ACC112 (cell line): Measurements from ENCODE around the gene DNAJB6.

ENCODE experiments used
- H2AFZ ChIP-seq: fragments of 200-600 bp; sonication (generic); one replicate; pipeline ENCODE4 v1.6.0; 2017; ENCODE audit warnings: antibody characterized with exemption, low read length; ENCODE audit not compliant: unreplicated experiment
- H3K27ac ChIP-seq: fragments of 200-600 bp; sonication (generic); 2 replicates; pipeline ENCODE4 v1.5.1; 2014; ENCODE audit warnings: low read depth, mild to moderate bottlenecking, antibody characterized with exemption, low read length, moderate library complexity
- H3K27me3 ChIP-seq: fragments of 200-600 bp; sonication (generic); 2 replicates; pipeline ENCODE4 v1.6.1; 2014; ENCODE audit warnings: mild to moderate bottlenecking, antibody characterized with exemption, low read length, moderate library complexity, mixed read lengths; ENCODE audit not compliant: insufficient read depth
- H3K36me3 ChIP-seq: fragments of 200-600 bp; sonication (generic); 2 replicates; pipeline ENCODE4 v1.6.1; 2016; ENCODE audit warnings: mild to moderate bottlenecking, antibody characterized with exemption, low read length, moderate library complexity, mixed read lengths; ENCODE audit not compliant: insufficient read depth
- H3K4me1 ChIP-seq: fragments of 200-600 bp; sonication (generic); one replicate; pipeline ENCODE4 v1.6.1; 2016; ENCODE audit warnings: low read length, mixed read lengths; ENCODE audit not compliant: insufficient read depth, unreplicated experiment, control insufficient read depth
- H3K4me3 ChIP-seq: fragments of 200-600 bp; sonication (generic); 2 replicates; pipeline ENCODE4 v1.5.1; 2014; ENCODE audit warnings: mild to moderate bottlenecking, low read depth, low read length
- H3K79me2 ChIP-seq: fragments of 200-600 bp; sonication (generic); one replicate; pipeline ENCODE4 v1.6.0; 2016; ENCODE audit warnings: low read length; ENCODE audit not compliant: control insufficient read depth, unreplicated experiment, insufficient read depth

The DNAJB6 gene

GRCh38 chr7:157370742-157371141 is 33.9 kb downstream of the DNAJB6 start:
- H3K4me1 ChIP-seq = peaks cover 1% of the 10 kb centered on the region
- H2AFZ ChIP-seq = no peak overlapping the region
- no peaks in the 10 kb centered on the region for H3K27me3 ChIP-seq
- H3K36me3 ChIP-seq = peaks cover 40% of the 10 kb centered on the region
- peaks cover 71% of the 10 kb centered on the region for H3K79me2 ChIP-seq
- H3K4me3 ChIP-seq = no peak overlapping the region
- H3K27ac ChIP-seq = no peak overlapping the region

GRCh38 chr7:157371296-157371695 is 34.5 kb downstream of the DNAJB6 start:
- H3K79me2 ChIP-seq = peaks cover 73% of the 10 kb centered on the region
- H3K4me1 ChIP-seq = peaks cover 7% of the 10 kb centered on the region
- no peak overlapping the region for H3K27ac ChIP-seq
- no peak overlapping the region for H3K4me3 ChIP-seq
- no peak overlapping the region for H2AFZ ChIP-seq
- H3K36me3 ChIP-seq = peaks cover 42% of the 10 kb centered on the region
- H3K27me3 ChIP-seq = no peaks in the 10 kb centered on the region

- Histone ChIP-seq H3K27me3 (no peaks in the 10 kb centered on the region), H3K4me1 (peaks cover 7% of the 10 kb centered on the region), H3K79me2 (peaks cover 76% of the 10 kb centered on the region), H2AFZ (no peak overlapping the region), H3K4me3 (no peak overlapping the region), H3K36me3 (peaks cover 30% of the 10 kb centered on the region), H3K27ac (no peak overlapping the region)
Measured at GRCh38 chr7:157372300-157373232, 35.8 kb downstream of the DNAJB6 start.

- Histone ChIP-seq H3K27me3 (no peaks in the 10 kb centered on the region), H3K79me2 (peaks cover 85% of the 10 kb centered on the region), H3K36me3 (peaks cover 32% of the 10 kb centered on the region), H3K4me3 (no peak overlapping the region), H2AFZ (no peak overlapping the region), H3K4me1 (peaks cover 7% of the 10 kb centered on the region), H3K27ac (no peak overlapping the region)
Measured at GRCh38 chr7:157373493-157373892, 36.7 kb downstream of the DNAJB6 start.

- Histone ChIP-seq H3K4me3 (no peak overlapping the region), H2AFZ (no peak overlapping the region), H3K4me1 (peaks cover 7% of the 10 kb centered on the region), H3K79me2 (peaks cover 92% of the 10 kb centered on the region), H3K36me3 (peaks cover 26% of the 10 kb centered on the region; the same call in 1 of the 2 replicates), H3K27me3 (no peaks in the 10 kb centered on the region), H3K27ac (no peak overlapping the region)
Measured at GRCh38 chr7:157375410-157375809, 38.6 kb downstream of the DNAJB6 start.

GRCh38 chr7:157377436-157378124 is 40.8 kb downstream of the DNAJB6 start:
- no peak overlapping the region for H3K4me3 ChIP-seq
- no peaks in the 10 kb centered on the region for H3K27me3 ChIP-seq
- peaks cover 22% of the 10 kb centered on the region; the same call in 1 of the 2 replicates for H3K36me3 ChIP-seq
- H2AFZ ChIP-seq = no peak overlapping the region
- peaks cover 7% of the 10 kb centered on the region for H3K4me1 ChIP-seq
- peaks cover 84% of the 10 kb centered on the region for H3K79me2 ChIP-seq
- H3K27ac ChIP-seq = no peak overlapping the region

GRCh38 chr7:157378390-157378789 is 41.6 kb downstream of the DNAJB6 start:
- H3K79me2 ChIP-seq = peaks cover 77% of the 10 kb centered on the region
- H3K4me3 ChIP-seq = no peak overlapping the region
- H3K36me3 ChIP-seq = peaks cover 28% of the 10 kb centered on the region; the same call in 1 of the 2 replicates
- no peak overlapping the region for H3K27ac ChIP-seq
- no peak overlapping the region for H2AFZ ChIP-seq
- peaks cover 7% of the 10 kb centered on the region for H3K4me1 ChIP-seq
- no peaks in the 10 kb centered on the region for H3K27me3 ChIP-seq

- no peaks in the 10 kb centered on the region for H3K27me3 ChIP-seq
- no peak overlapping the region for H2AFZ ChIP-seq
- H3K4me1 ChIP-seq = peaks cover 7% of the 10 kb centered on the region
- no peak overlapping the region for H3K4me3 ChIP-seq
- H3K36me3 ChIP-seq = peaks cover 31% of the 10 kb centered on the region
- H3K27ac ChIP-seq = no peak overlapping the region
- H3K79me2 ChIP-seq = peaks cover 67% of the 10 kb centered on the region
Measured at GRCh38 chr7:157379493-157379892, 42.7 kb downstream of the DNAJB6 start.

- no peak overlapping the region for H3K4me3 ChIP-seq
- H3K27ac ChIP-seq = no peak overlapping the region
- no peaks in the 10 kb centered on the region for H3K27me3 ChIP-seq
- no peak overlapping the region for H2AFZ ChIP-seq
- peaks cover 7% of the 10 kb centered on the region for H3K4me1 ChIP-seq
- peaks cover 40% of the 10 kb centered on the region for H3K36me3 ChIP-seq
- peaks cover 57% of the 10 kb centered on the region for H3K79me2 ChIP-seq
Measured at GRCh38 chr7:157380416-157380815, 43.6 kb downstream of the DNAJB6 start.

- peaks cover 27% of the 10 kb centered on the region for H3K79me2 ChIP-seq
- no peaks in the 10 kb centered on the region for H3K4me1 ChIP-seq
- H3K4me3 ChIP-seq = no peak overlapping the region
- no peak overlapping the region for H3K27ac ChIP-seq
- H3K27me3 ChIP-seq = no peaks in the 10 kb centered on the region
- H3K36me3 ChIP-seq = peaks cover 27% of the 10 kb centered on the region
- H2AFZ ChIP-seq = no peak overlapping the region
Measured at GRCh38 chr7:157383868-157384267, 47.1 kb downstream of the DNAJB6 start.
